Retinal pigment epithelial cell (primary cell): ENCODE data around the gene NUDT4.
A peak's percentile ranks its signal among the peaks of the same experiment; 100 is the strongest.

Source experiments
- DNase-seq: peaks from one replicate; pipeline ENCODE4 v3.0.0-alpha.2; 2010; ENCODE audit warnings: low read depth
- H3K4me3 ChIP-seq: 2 replicates; pipeline ENCODE4 v1.5.1; 2011; ENCODE audit warnings: mild to moderate bottlenecking, low read length, control low read depth, moderate library complexity
- TF ChIP-seq, protein P1 (sequence below): conservative IDR thresholded peaks from 2 replicates; pipeline ENCODE4 v1.5.1; 2011; ENCODE audit warnings: low read depth, low read length, control low read depth, inconsistent platforms

NUDT4 gene

DNA sequence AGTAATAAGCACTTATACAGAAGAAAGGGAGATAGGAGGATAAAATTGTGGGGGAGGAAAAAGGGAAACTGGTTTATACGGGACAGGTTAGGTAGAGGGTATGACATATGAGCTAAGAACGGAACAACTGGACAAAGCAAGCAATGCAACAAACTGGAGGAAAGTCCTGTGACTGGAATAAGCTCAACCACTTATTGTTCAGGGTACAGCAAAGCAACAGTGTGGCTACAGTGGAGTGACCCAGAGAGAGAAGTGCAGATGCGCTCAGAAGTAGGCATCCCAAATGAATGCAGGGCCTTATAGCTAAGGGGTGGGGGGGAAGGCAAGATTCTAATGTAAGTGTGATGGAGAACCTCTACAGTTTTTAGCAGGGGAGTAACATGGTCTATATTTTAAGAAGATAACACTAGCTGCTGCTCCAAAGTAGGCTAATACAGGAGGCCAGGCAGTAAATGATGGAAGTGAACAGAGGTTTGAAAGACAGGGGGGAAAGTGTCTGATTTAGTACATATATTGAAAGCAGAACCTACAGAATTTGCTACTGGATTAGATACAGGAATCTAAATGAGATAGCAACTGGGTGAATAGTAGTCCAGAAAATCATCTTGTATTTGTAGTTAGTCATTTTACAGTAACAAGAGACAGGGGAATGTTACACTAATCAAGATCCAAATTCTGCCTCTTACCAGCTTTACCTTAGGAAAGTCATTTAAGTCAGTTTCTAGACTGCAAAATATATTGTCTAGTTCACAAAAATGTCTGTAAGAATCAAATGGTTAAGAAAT is 60.7 kb downstream of the NUDT4 start:
- H3K4me3 ChIP-seq: no peak overlapping the region
- DNase-seq: no peak
- TF ChIP-seq, protein P1, sequence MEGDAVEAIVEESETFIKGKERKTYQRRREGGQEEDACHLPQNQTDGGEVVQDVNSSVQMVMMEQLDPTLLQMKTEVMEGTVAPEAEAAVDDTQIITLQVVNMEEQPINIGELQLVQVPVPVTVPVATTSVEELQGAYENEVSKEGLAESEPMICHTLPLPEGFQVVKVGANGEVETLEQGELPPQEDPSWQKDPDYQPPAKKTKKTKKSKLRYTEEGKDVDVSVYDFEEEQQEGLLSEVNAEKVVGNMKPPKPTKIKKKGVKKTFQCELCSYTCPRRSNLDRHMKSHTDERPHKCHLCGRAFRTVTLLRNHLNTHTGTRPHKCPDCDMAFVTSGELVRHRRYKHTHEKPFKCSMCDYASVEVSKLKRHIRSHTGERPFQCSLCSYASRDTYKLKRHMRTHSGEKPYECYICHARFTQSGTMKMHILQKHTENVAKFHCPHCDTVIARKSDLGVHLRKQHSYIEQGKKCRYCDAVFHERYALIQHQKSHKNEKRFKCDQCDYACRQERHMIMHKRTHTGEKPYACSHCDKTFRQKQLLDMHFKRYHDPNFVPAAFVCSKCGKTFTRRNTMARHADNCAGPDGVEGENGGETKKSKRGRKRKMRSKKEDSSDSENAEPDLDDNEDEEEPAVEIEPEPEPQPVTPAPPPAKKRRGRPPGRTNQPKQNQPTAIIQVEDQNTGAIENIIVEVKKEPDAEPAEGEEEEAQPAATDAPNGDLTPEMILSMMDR: no peak

DNA sequence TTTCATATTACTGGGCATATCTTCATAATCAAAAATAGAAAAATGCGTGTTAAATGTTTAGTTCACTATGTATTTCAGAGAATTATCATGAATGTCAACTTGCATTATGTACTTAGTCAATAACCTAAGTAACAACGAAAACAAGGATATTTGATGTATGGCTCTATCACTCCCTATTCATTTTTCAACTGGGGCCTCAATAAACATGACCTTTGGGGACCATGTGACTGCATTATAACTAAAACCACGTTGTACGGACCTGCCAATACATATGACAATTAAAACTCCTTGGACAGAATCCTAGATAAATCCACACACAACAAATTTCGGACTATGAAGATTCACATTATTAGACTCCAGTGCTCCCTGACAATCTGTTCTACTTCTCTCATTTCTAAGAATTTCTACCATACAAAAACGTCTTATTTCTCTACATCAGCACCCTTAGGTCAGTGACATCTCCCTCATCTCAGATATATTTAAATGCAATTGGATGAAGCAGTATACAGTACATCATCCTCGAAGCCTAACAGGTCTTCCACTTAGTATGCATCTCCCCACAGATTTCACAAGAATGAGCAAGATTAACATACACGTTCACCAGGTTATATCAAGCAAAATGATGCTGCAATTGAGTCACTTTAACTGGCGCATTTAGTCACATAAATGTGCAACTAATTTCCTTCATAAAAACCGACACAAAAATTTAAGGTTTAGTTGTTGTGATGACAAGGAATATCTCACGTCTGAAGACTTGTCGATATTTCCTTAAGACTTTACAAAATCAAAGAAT is 62.5 kb downstream of the NUDT4 start:
- TF ChIP-seq, protein P1: no peak
- no peak for DNase-seq

DNA sequence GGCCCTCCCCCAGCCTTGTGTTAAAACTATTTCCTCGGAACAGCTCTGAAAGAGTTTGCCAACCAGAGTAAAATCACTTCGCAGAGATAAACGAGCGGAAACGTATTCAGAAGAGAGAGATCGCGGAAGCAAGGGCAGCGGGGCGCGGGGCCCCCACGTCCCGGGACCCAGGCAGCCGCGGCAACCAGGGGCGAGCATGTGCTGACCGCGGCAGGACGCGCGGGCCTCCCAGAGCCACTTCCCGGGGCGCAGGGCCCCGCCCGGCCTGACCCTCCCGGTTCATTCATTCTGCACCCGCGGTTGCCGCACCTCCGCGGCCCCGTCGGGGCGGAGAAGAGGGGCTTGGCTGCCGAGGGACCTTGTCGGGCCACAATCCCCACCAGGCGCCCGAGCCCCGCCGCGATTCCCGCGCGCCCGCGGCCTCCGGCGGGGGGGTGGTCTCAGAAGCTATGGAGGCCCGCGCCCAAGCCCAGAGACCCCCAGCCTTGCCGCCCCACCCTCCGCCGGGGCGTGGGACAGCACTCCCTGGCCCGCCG is 63.4 kb downstream of the NUDT4 start:
- TF ChIP-seq, protein P1: no peak
- H3K4me3 ChIP-seq: peak overlapping the region; percentile 86
- DNase-seq: no peak

More for the DNA sequence above, 62.5 kb downstream of the NUDT4 start:
- peak overlapping the region; percentile 86 for H3K4me3 ChIP-seq

DNA sequence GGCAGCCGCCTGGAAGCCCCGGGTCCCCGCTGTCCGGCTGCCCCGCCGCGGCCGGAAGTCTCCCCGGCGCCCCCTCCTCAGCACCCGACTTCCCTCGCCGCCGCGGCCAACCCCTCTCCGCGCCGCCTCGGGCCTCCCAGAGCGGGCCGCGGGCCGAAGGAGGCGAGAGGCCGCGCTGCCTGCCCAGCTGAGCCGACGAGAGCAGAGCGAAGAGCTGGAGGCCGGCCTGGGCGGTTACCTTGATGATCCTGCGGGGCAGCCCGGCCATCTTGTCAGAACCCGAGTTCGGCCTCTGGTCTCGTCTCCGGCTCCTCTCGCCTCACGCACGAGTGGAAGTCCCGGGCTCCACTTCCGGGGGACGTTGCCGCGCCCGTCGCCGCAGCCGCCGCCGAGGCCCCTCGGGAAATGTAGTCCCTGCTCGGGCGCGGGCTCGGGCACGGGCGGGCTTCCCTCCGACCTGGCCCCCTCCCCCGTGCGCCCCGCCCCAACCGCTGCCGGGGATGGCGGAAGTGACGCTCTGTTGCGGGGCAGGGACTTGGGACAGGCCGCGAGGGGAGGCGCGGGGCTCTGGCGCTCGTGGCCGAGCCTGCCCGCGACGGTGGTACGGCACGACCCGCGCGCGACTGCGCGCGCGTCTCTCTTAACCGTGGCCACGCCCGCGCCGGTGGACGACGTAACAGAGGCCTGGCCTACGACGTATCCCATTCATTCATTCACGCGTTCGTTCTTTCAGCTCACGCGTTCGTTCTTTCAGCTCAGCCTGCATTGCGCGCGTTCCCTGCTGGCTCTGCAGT is 64.1 kb downstream of the NUDT4 start, which contains the start of gene UBE2N:
UBE2N (minus strand) TSS at position 331 of the 794 bp plus-strand sequence; CDS start at position 268, 63 bp downstream.
- peak; percentile 72 for DNase-seq
- H3K4me3 ChIP-seq: peak within 1 kb of the TSS; percentile 86
- TF ChIP-seq, protein P1: no peak

DNA sequence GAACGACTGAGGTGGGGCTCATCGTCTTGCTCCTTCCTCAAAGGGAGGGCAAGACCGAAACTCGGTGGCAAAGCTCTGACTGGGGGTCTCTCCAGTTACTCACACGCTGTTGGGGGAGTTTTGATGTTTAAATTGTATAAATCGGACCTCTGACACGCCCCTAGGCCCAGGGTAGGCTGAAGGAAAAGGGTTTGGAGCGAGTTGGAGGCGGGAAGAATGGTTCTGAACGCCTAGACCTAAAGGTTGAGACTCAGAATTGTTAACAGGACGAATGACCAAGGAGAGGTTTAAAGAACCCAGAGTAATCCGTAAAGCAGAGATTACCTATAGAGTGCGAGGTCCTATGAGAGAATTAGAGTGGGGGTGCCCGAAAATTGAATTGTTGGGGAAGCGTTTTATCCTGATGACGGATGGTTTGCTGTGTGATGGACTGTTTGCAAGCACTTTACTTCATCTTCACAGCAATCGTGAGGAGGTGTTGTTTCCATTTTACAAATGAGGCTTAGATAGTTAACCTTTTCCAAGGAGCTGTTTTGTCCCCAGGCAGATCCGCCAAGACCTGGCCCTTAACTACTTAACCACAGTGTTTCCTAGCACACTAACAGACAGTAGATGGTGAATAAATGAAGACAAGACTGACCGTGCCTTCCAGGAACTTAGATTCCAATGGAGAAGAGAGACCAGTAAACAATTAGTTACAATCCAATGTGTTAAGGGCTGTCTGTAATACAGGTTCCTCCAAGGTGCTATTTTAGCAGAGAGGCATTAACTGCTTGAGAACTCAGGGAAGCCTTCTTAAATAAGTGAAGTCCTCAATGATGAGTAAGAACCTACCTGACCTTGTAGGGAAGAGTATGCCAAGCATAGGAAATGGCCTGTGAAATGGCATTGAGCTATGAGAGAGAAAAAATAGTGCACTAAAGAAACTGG is 65.0 kb downstream of the NUDT4 start:
- peak overlapping the region; percentile 86 for H3K4me3 ChIP-seq
- TF ChIP-seq, protein P1: no peak
- no peak for DNase-seq

DNA sequence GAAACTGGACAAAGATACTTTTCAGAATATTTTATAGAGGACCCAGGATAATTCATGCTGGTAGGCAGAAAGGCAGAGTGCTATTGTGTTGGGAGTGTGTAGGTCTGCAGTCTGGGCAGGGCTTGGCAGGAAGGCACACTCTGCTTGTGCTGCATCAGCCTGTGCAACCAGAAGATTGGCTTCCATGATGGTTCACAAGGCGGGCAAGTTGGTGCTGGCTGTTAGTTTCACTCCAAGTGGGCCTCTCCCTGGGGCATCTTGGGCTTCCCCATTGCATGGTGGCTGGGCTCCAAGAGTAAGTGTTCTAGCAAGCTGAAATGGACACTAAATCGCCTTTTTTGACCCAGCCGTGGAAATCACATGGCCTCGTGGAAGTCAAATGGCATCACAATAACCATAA is 65.9 kb downstream of the NUDT4 start:
- no peak overlapping the region for H3K4me3 ChIP-seq
- TF ChIP-seq, protein P1: no peak
- DNase-seq: no peak
